Measurements from ENCODE around the gene B3GNT5. TPM values are rescaled to one million over a fixed set of nuclear protein-coding genes. Genes with fewer than 3 reads are reported as not detected.

B3GNT5 gene
- polyA plus RNA-seq, 3 donors = 14.1 to 17.7 (median 14.2) TPM

DNA sequence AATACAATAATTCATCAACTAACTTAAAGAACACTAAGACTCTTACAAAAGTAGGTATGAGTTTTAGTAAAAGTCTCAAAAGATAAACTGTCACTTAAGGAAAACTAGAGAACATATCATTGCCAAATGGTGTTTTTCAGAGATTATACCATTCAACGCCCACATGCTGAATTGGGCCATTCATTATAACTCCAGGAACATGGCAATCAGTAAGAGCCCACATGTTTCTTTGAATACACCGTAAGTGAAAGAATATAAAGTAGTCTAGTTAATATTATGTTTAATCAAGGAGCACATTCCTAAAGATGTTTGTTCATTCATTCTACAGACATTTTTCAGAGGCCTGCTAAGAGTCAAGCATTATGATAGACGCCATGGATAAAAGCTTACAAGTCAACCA, 22.9 kb downstream of the B3GNT5 start:
- peaks cover 3% of the 10 kb centered on the region in 2 donors for H3K36me3 Mint-ChIP-seq
- Histone ChIP-seq H3K4me1 (ENCODE audit: control insufficient read depth in 1 of 2, insufficient read depth in 2 of 2, low read length in 2 of 2) (peaks cover 31 to 42% of the 10 kb centered on the region in 2 donors), H3K4me3 (replicated peaks in 1 of 3; ENCODE audit: low read depth in 2 of 3, low read length in 3 of 3) (no peak overlapping the region), H3K27me3 (ENCODE audit: control insufficient read depth in 2 of 2, insufficient read depth in 2 of 2, low read length in 2 of 2) (no peaks in the 10 kb centered on the region), H3K27ac (ENCODE audit: low read depth in 1 of 2, low read length in 2 of 2) (peak overlapping the region in 1 of 2 donors; percentile 70), H3K4me2 (replicated peaks; ENCODE audit: extremely low read depth, low read length, poor library complexity, severe bottlenecking) (no peak overlapping the region), H3K9ac (ENCODE audit: insufficient read depth, low read length, poor library complexity, severe bottlenecking) (no peak overlapping the region), H3K9me3 (replicated peaks in 1 of 2; ENCODE audit: control insufficient read depth in 1 of 2, insufficient read depth in 1 of 2, low read length in 2 of 2) (no peaks in the 10 kb centered on the region), H3K36me3 (replicated peaks in 1 of 2; ENCODE audit: control insufficient read depth in 1 of 2, insufficient read depth in 2 of 2, low read length in 2 of 2) (no peaks in the 10 kb centered on the region), H4K20me1 (ENCODE audit: insufficient read depth, low read length) (no peaks in the 10 kb centered on the region), H2AFZ (ENCODE audit: insufficient read depth, low read depth, low read length, poor library complexity, severe bottlenecking) (no peak overlapping the region), H3K79me2 (ENCODE audit: insufficient read depth, low read length) (peaks cover 22% of the 10 kb centered on the region)
- WGBS (ENCODE audit: insufficient coverage) = no CpG with 5 or more reads among the region's 3 CpGs
- no peak overlapping the region for H3K4me3 Mint-ChIP-seq
- intact Hi-C loops (cut with micrococcal nuclease) = no loop called here
- H3K27ac Mint-ChIP-seq = peak overlapping the region; percentile 79 to 92 (median 86)
- no peak for DNase-seq
- peaks cover 28% of the 10 kb centered on the region for H3K4me1 Mint-ChIP-seq
- TF ChIP-seq, protein P1, sequence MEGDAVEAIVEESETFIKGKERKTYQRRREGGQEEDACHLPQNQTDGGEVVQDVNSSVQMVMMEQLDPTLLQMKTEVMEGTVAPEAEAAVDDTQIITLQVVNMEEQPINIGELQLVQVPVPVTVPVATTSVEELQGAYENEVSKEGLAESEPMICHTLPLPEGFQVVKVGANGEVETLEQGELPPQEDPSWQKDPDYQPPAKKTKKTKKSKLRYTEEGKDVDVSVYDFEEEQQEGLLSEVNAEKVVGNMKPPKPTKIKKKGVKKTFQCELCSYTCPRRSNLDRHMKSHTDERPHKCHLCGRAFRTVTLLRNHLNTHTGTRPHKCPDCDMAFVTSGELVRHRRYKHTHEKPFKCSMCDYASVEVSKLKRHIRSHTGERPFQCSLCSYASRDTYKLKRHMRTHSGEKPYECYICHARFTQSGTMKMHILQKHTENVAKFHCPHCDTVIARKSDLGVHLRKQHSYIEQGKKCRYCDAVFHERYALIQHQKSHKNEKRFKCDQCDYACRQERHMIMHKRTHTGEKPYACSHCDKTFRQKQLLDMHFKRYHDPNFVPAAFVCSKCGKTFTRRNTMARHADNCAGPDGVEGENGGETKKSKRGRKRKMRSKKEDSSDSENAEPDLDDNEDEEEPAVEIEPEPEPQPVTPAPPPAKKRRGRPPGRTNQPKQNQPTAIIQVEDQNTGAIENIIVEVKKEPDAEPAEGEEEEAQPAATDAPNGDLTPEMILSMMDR (IDR thresholded peaks at IDR 0.05) = no peak
- no peaks in the 10 kb centered on the region for H3K9me3 Mint-ChIP-seq
- H3K27me3 Mint-ChIP-seq (ENCODE audit: low read depth in 3 of 3) = no peaks in the 10 kb centered on the region

DNA sequence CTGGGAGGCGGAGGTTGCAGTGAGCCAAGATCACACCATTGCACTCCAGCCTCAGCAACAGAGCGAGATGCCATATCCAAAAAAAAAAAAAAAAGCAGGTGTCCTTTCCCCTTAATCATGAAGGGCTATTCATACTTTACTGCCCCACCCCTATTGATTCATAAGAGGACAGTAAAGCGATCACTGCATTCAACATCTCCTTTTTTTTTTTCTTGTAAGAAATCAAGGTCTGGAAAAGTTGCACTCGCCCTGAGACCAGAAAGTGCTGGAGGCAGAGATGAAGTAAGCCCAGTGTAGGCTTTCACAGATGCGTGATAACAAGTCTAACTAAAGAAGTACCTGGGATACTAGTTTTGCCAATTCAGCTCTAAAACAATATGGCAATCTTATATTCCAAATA, 24.2 kb downstream of the B3GNT5 start:
- H3K27me3 Mint-ChIP-seq (ENCODE audit: low read depth in 3 of 3) = no peaks in the 10 kb centered on the region
- intact Hi-C loops (cut with micrococcal nuclease) = no loop called here
- H3K4me3 Mint-ChIP-seq = no peak overlapping the region
- no peaks in the 10 kb centered on the region for H3K9me3 Mint-ChIP-seq
- WGBS (ENCODE audit: insufficient coverage) = 100% methylated on average over 2 of the region's 5 CpGs
- Histone ChIP-seq H3K9ac (ENCODE audit: insufficient read depth, low read length, poor library complexity, severe bottlenecking) (no peak overlapping the region), H4K20me1 (ENCODE audit: insufficient read depth, low read length) (no peaks in the 10 kb centered on the region), H3K4me1 (ENCODE audit: control insufficient read depth in 1 of 2, insufficient read depth in 2 of 2, low read length in 2 of 2) (peaks cover 31 to 39% of the 10 kb centered on the region in 2 donors), H2AFZ (ENCODE audit: insufficient read depth, low read depth, low read length, poor library complexity, severe bottlenecking) (no peak overlapping the region), H3K36me3 (replicated peaks in 1 of 2; ENCODE audit: control insufficient read depth in 1 of 2, insufficient read depth in 2 of 2, low read length in 2 of 2) (no peaks in the 10 kb centered on the region), H3K27me3 (ENCODE audit: control insufficient read depth in 2 of 2, insufficient read depth in 2 of 2, low read length in 2 of 2) (no peaks in the 10 kb centered on the region), H3K4me3 (replicated peaks in 1 of 3; ENCODE audit: low read depth in 2 of 3, low read length in 3 of 3) (no peak overlapping the region), H3K79me2 (ENCODE audit: insufficient read depth, low read length) (peaks cover 12% of the 10 kb centered on the region), H3K27ac (ENCODE audit: low read depth in 1 of 2, low read length in 2 of 2) (no peak overlapping the region), H3K4me2 (replicated peaks; ENCODE audit: extremely low read depth, low read length, poor library complexity, severe bottlenecking) (no peak overlapping the region), H3K9me3 (replicated peaks in 1 of 2; ENCODE audit: control insufficient read depth in 1 of 2, insufficient read depth in 1 of 2, low read length in 2 of 2) (no peaks in the 10 kb centered on the region)
- peaks cover 31% of the 10 kb centered on the region for H3K4me1 Mint-ChIP-seq
- DNase-seq = no peak
- no peaks in the 10 kb centered on the region for H3K36me3 Mint-ChIP-seq
- TF ChIP-seq, protein P1 (IDR thresholded peaks at IDR 0.05) = no peak
- no peak overlapping the region for H3K27ac Mint-ChIP-seq

Measured in CD14-positive monocyte (primary cell).